NCI-H1694 treated with DMSO at 0.1 percent for 48 hours (cell line): ENCODE measurements around the gene CSPG4.
"Not testable (repeated sequence)": the region's sequence is repeated elsewhere in the genome, so short reads cannot be mapped to it uniquely, and the experiment has no call there.

ENCODE experiments used
- DNase-seq: peaks from one replicate; lab custom pipeline; 2025; lab: John Stamatoyannopoulos, UW

Gene CSPG4

GRCh38 chr15:75703440-75704262 lies 9.0 kb downstream of the CSPG4 start:
- not testable (repeated sequence) for DNase-seq

GRCh38 chr15:75702436-75702835 lies 10.2 kb downstream of the CSPG4 start:
- no peak for DNase-seq

GRCh38 chr15:75701071-75702003 lies 11.3 kb downstream of the CSPG4 start:
- DNase-seq: not testable (repeated sequence)

- DNase-seq: peak; percentile 55
These were observed 12.4 kb downstream of the CSPG4 start for GRCh38 chr15:75699961-75700874.

- not testable (repeated sequence) for DNase-seq
These were observed 13.1 kb downstream of the CSPG4 start for GRCh38 chr15:75699517-75699916.

- not testable (repeated sequence) for DNase-seq
These were observed 14.5 kb downstream of the CSPG4 start for GRCh38 chr15:75697974-75698747.

GRCh38 chr15:75697523-75697922 lies 15.1 kb downstream of the CSPG4 start:
- no peak for DNase-seq

- no peak for DNase-seq
These were observed 15.8 kb downstream of the CSPG4 start for GRCh38 chr15:75696854-75697259.

- DNase-seq: no peak
These were observed 16.3 kb downstream of the CSPG4 start for GRCh38 chr15:75696311-75696720.

- DNase-seq: no peak
These were observed 16.9 kb downstream of the CSPG4 start for GRCh38 chr15:75695634-75696310.

GRCh38 chr15:75695220-75695619 lies 17.4 kb downstream of the CSPG4 start:
- DNase-seq: no peak

GRCh38 chr15:75694241-75695182 lies 18.1 kb downstream of the CSPG4 start:
- DNase-seq: peak; percentile 66

GRCh38 chr15:75693501-75694240 lies 19.0 kb downstream of the CSPG4 start:
- DNase-seq: no peak

- DNase-seq: not testable (repeated sequence)
These were observed 19.6 kb downstream of the CSPG4 start for GRCh38 chr15:75693028-75693427.

GRCh38 chr15:75692311-75692710 lies 20.3 kb downstream of the CSPG4 start:
- not testable (repeated sequence) for DNase-seq

GRCh38 chr15:75689429-75689828 lies 23.2 kb downstream of the CSPG4 start:
- not testable (repeated sequence) for DNase-seq

- no peak for DNase-seq
These were observed 23.8 kb downstream of the CSPG4 start for GRCh38 chr15:75688831-75689230.

GRCh38 chr15:75688278-75688557 lies 24.4 kb downstream of the CSPG4 start:
- no peak for DNase-seq
